ENCODE measurements around the gene MTRFR. TPM values are rescaled to one million over a fixed set of nuclear protein-coding genes. Genes with fewer than 3 reads are reported as not detected.

Gene MTRFR
- total RNA-seq, 2 experiments from 2014 or later, result 29.9 to 30.0 TPM

- Mint-ChIP-seq H3K4me1 (peaks cover 22% of the 10 kb centered on the region), H3K4me3 (no peak overlapping the region), H3K27ac (no peak overlapping the region), H3K36me3 (ENCODE audit: low read depth) (peaks cover 5% of the 10 kb centered on the region), H3K9me3 (no peaks in the 10 kb centered on the region), H3K27me3 (no peaks in the 10 kb centered on the region)
- ChIA-PET POLR2A (interaction anchor here (0.8 to 1.1 kb wide), 4 partner anchors 29 to 406 kb away, joined by 3 to 4 read pairs (median 3); partner anchors contain the start of genes MTRFR and SNRNP35), CTCF (interaction anchor here (0.6 to 1.2 kb wide), 4 partner anchors 19 to 98 kb away, joined by 3 to 7 read pairs (median 4); no protein-coding TSS in a partner anchor)
- no peak for DNase-seq
Observed at GRCh38 chr12:123267335-123267920, 34.2 kb downstream of the MTRFR start.

- no peaks in the 10 kb centered on the region for H3K9me3 Mint-ChIP-seq
- ChIA-PET POLR2A (interaction anchor here (0.8 to 1.3 kb wide), 3 partner anchors 30 to 406 kb away, joined by 3 read pairs; partner anchors contain the start of genes MPHOSPH9 and MTRFR), CTCF (interaction anchor here (1.2 kb wide), 1 partner anchor 97 kb away, joined by 4 read pairs; no protein-coding TSS in a partner anchor)
- no peak overlapping the region for H3K4me3 Mint-ChIP-seq
- H3K27me3 Mint-ChIP-seq, result no peaks in the 10 kb centered on the region
- DNase-seq, result no peak
- H3K4me1 Mint-ChIP-seq, result peaks cover 22% of the 10 kb centered on the region
- H3K36me3 Mint-ChIP-seq (ENCODE audit: low read depth), result peaks cover 5% of the 10 kb centered on the region
- H3K27ac Mint-ChIP-seq, result no peak overlapping the region
Observed at GRCh38 chr12:123267991-123268843, 35.0 kb downstream of the MTRFR start.

GRCh38 chr12:123268850-123269249 is 35.6 kb downstream of the MTRFR start:
- no peak for DNase-seq
- Mint-ChIP-seq H3K27me3 (no peaks in the 10 kb centered on the region), H3K4me1 (peaks cover 22% of the 10 kb centered on the region), H3K27ac (no peak overlapping the region), H3K9me3 (no peaks in the 10 kb centered on the region), H3K4me3 (peak overlapping the region; percentile 35), H3K36me3 (ENCODE audit: low read depth) (peaks cover 3% of the 10 kb centered on the region)
- POLR2A ChIA-PET, result interaction anchor here (1.3 to 2.1 kb wide), 4 partner anchors 32 to 115 kb away, joined by 3 to 10 read pairs (median 3); partner anchors contain the start of genes KMT5A, MPHOSPH9, MTRFR and SBNO1
- CTCF ChIA-PET, result interaction anchor here (1.2 to 2.1 kb wide), 3 partner anchors 31 to 313 kb away, joined by 4 to 8 read pairs (median 5); no protein-coding TSS in a partner anchor

GRCh38 chr12:123269395-123269892 is 36.2 kb downstream of the MTRFR start:
- Mint-ChIP-seq H3K36me3 (ENCODE audit: low read depth) (peaks cover 2% of the 10 kb centered on the region), H3K4me3 (peak overlapping the region; percentile 76), H3K4me1 (peaks cover 21% of the 10 kb centered on the region), H3K27ac (peak overlapping the region; percentile 52), H3K9me3 (no peaks in the 10 kb centered on the region), H3K27me3 (no peaks in the 10 kb centered on the region)
- POLR2A ChIA-PET, result interaction anchor here (0.8 to 2.1 kb wide), 9 partner anchors 12 to 333 kb away, joined by 3 to 10 read pairs (median 3); partner anchors contain the start of genes KMT5A, MPHOSPH9, MTRFR and SBNO1
- DNase-seq, result peak; percentile 37
- CTCF ChIA-PET, result interaction anchor here (1.2 to 2.1 kb wide), 2 partner anchors 32 to 312 kb away, joined by 5 to 8 read pairs; no protein-coding TSS in a partner anchor

- no peaks in the 10 kb centered on the region for H3K27me3 Mint-ChIP-seq
- ChIA-PET POLR2A (interaction anchor here (0.8 to 2.1 kb wide), 9 partner anchors 12 to 332 kb away, joined by 3 to 10 read pairs (median 3); partner anchors contain the start of genes KMT5A, MPHOSPH9, MTRFR and SBNO1), CTCF (interaction anchor here (1.2 to 2.1 kb wide), 2 partner anchors 32 to 312 kb away, joined by 5 to 8 read pairs; no protein-coding TSS in a partner anchor)
- peak overlapping the region; percentile 76 for H3K4me3 Mint-ChIP-seq
- H3K27ac Mint-ChIP-seq, result peak overlapping the region; percentile 54
- peaks cover 20% of the 10 kb centered on the region for H3K4me1 Mint-ChIP-seq
- no peaks in the 10 kb centered on the region for H3K36me3 Mint-ChIP-seq (ENCODE audit: low read depth)
- H3K9me3 Mint-ChIP-seq, result no peaks in the 10 kb centered on the region
- DNase-seq, result no peak
Observed at GRCh38 chr12:123269896-123270213, 36.6 kb downstream of the MTRFR start.

GRCh38 chr12:123270214-123271000 is 37.2 kb downstream of the MTRFR start:
- H3K4me1 Mint-ChIP-seq, result peaks cover 20% of the 10 kb centered on the region

GRCh38 chr12:123271001-123271668 is 37.9 kb downstream of the MTRFR start:
- Mint-ChIP-seq H3K36me3 (ENCODE audit: low read depth) (no peaks in the 10 kb centered on the region), H3K4me3 (no peak overlapping the region), H3K27ac (no peak overlapping the region), H3K27me3 (no peaks in the 10 kb centered on the region), H3K9me3 (no peaks in the 10 kb centered on the region), H3K4me1 (peaks cover 20% of the 10 kb centered on the region)
- ChIA-PET POLR2A (interaction anchor here (1.4 to 2.1 kb wide), 2 partner anchors 94 to 331 kb away, joined by 3 to 10 read pairs; partner anchors contain the start of gene SBNO1), CTCF (interaction anchor here (2.1 kb wide), 1 partner anchor 33 kb away, joined by 8 read pairs; no protein-coding TSS in a partner anchor)
- peak; percentile 80 for DNase-seq

More at GRCh38 chr12:123270214-123271000, 37.2 kb downstream of the MTRFR start:
- ChIA-PET POLR2A (interaction anchor here (0.8 to 2.1 kb wide), 9 partner anchors 13 to 332 kb away, joined by 3 to 10 read pairs (median 3); partner anchors contain the start of genes KMT5A, MPHOSPH9, MTRFR and SBNO1), CTCF (interaction anchor here (2.1 kb wide), 1 partner anchor 33 kb away, joined by 8 read pairs; no protein-coding TSS in a partner anchor)
- peak overlapping the region; percentile 76 for H3K4me3 Mint-ChIP-seq
- H3K9me3 Mint-ChIP-seq, result no peaks in the 10 kb centered on the region
- H3K36me3 Mint-ChIP-seq (ENCODE audit: low read depth), result no peaks in the 10 kb centered on the region
- H3K27me3 Mint-ChIP-seq, result no peaks in the 10 kb centered on the region
- peak overlapping the region; percentile 54 for H3K27ac Mint-ChIP-seq
- DNase-seq, result no peak

- Mint-ChIP-seq H3K4me3 (peak overlapping the region; percentile 21), H3K27me3 (no peaks in the 10 kb centered on the region), H3K4me1 (peaks cover 23% of the 10 kb centered on the region), H3K9me3 (no peaks in the 10 kb centered on the region), H3K36me3 (ENCODE audit: low read depth) (no peaks in the 10 kb centered on the region), H3K27ac (no peak overlapping the region)
- ChIA-PET CTCF (no interaction called here), POLR2A (no interaction called here)
- no peak for DNase-seq
Observed at GRCh38 chr12:123273166-123273565, 39.9 kb downstream of the MTRFR start.

- H3K27me3 Mint-ChIP-seq, result no peaks in the 10 kb centered on the region
- H3K4me3 Mint-ChIP-seq, result no peak overlapping the region
- H3K4me1 Mint-ChIP-seq, result peaks cover 6% of the 10 kb centered on the region
- DNase-seq, result no peak
- ChIA-PET POLR2A (no interaction called here), CTCF (interaction anchor here (0.7 to 1.0 kb wide), 4 partner anchors 27 to 304 kb away, joined by 3 to 6 read pairs (median 4); no protein-coding TSS in a partner anchor)
- peak overlapping the region; percentile 58 for H3K27ac Mint-ChIP-seq
- H3K36me3 Mint-ChIP-seq (ENCODE audit: low read depth), result no peaks in the 10 kb centered on the region
- H3K9me3 Mint-ChIP-seq, result no peaks in the 10 kb centered on the region
Observed at GRCh38 chr12:123278101-123278627, 44.9 kb downstream of the MTRFR start.

- no peaks in the 10 kb centered on the region for H3K9me3 Mint-ChIP-seq
- ChIA-PET CTCF (no interaction called here), POLR2A (no interaction called here)
- no peaks in the 10 kb centered on the region for H3K36me3 Mint-ChIP-seq (ENCODE audit: low read depth)
- no peak overlapping the region for H3K27ac Mint-ChIP-seq
- H3K27me3 Mint-ChIP-seq, result no peaks in the 10 kb centered on the region
- no peak overlapping the region for H3K4me3 Mint-ChIP-seq
- no peak for DNase-seq
- peaks cover 6% of the 10 kb centered on the region for H3K4me1 Mint-ChIP-seq
Observed at GRCh38 chr12:123280971-123281370, 47.7 kb downstream of the MTRFR start.

GRCh38 chr12:123282111-123282510 is 48.9 kb downstream of the MTRFR start:
- H3K4me3 Mint-ChIP-seq, result no peak overlapping the region
- POLR2A ChIA-PET, result interaction anchor here (1.1 kb wide), 1 partner anchor 44 kb away, joined by 4 read pairs; no protein-coding TSS in a partner anchor
- H3K36me3 Mint-ChIP-seq (ENCODE audit: low read depth), result no peaks in the 10 kb centered on the region
- H3K9me3 Mint-ChIP-seq, result no peaks in the 10 kb centered on the region
- CTCF ChIA-PET, result no interaction called here
- no peaks in the 10 kb centered on the region for H3K27me3 Mint-ChIP-seq
- no peak for DNase-seq
- peaks cover 6% of the 10 kb centered on the region for H3K4me1 Mint-ChIP-seq
- H3K27ac Mint-ChIP-seq, result no peak overlapping the region

All from activated CD4-positive, alpha-beta memory T cell treated with anti-CD3 and anti-CD28 coated beads, Interleukin-2, amount 10 ng/mL, durations not matched to agents 7 days and 5 days (primary cell).